Stimulated activated CD8-positive, alpha-beta memory T cell treated with anti-CD3 and anti-CD28 coated beads, Interleukin-4, amount 100 ng/mL, for 24 hours (primary cell): ENCODE data around the gene ACAA1.
"Not testable (repeated sequence)": the region's sequence is repeated elsewhere in the genome, so short reads cannot be mapped to it uniquely, and the experiment has no call there.

Experiments used
- DNase-seq: peaks from one replicate; pipeline ENCODE4 v3.0.0-alpha.2; 2020; ENCODE audit warnings: low read depth

Gene ACAA1

GRCh38 chr3:38154033-38154494 is 17.1 kb upstream of the ACAA1 start:
- no peak for DNase-seq

GRCh38 chr3:38153221-38153620 is 16.3 kb upstream of the ACAA1 start:
- no peak for DNase-seq

- DNase-seq: no peak
These were observed 15.7 kb upstream of the ACAA1 start for GRCh38 chr3:38152609-38153008.

GRCh38 chr3:38151667-38152265 is 14.8 kb upstream of the ACAA1 start:
- no peak for DNase-seq

GRCh38 chr3:38150780-38151528 is 14.0 kb upstream of the ACAA1 start:
- no peak for DNase-seq

- DNase-seq: no peak
These were observed 12.8 kb upstream of the ACAA1 start for GRCh38 chr3:38149708-38150107.

- DNase-seq: no peak
These were observed 11.5 kb upstream of the ACAA1 start for GRCh38 chr3:38148311-38148882.

GRCh38 chr3:38147421-38147820 is 10.5 kb upstream of the ACAA1 start:
- no peak for DNase-seq

- DNase-seq: no peak
These were observed 9.6 kb upstream of the ACAA1 start for GRCh38 chr3:38146504-38146903.

- DNase-seq: no peak
These were observed 6.6 kb upstream of the ACAA1 start for GRCh38 chr3:38143511-38143910.

GRCh38 chr3:38142959-38143358 is 6.0 kb upstream of the ACAA1 start:
- no peak for DNase-seq

- DNase-seq: no peak
These were observed 5.0 kb upstream of the ACAA1 start for GRCh38 chr3:38141952-38142273.

- DNase-seq: no peak
These were observed 4.4 kb upstream of the ACAA1 start for GRCh38 chr3:38141173-38141951.

- DNase-seq: no peak
These were observed 3.6 kb upstream of the ACAA1 start for GRCh38 chr3:38140326-38141172.

- DNase-seq: no peak
These were observed 2.7 kb upstream of the ACAA1 start for GRCh38 chr3:38139652-38140051.

- no peak for DNase-seq
These were observed 2.3 kb upstream of the ACAA1 start for GRCh38 chr3:38139191-38139590.

GRCh38 chr3:38138349-38139190 is 1.6 kb upstream of the ACAA1 start, which contains the start of gene MYD88:
Gene MYD88 (plus strand): TSS chr3:38138661. CDS start chr3:38138701, 40 bp downstream.
- peak; percentile 82 for DNase-seq

- no peak for DNase-seq
These were observed 855 bp upstream of the ACAA1 start for GRCh38 chr3:38137615-38138348.

- DNase-seq: no peak
These were observed 542 bp downstream of the ACAA1 start for GRCh38 chr3:38136393-38136776.

- not testable (repeated sequence) for DNase-seq
These were observed 1.2 kb downstream of the ACAA1 start for GRCh38 chr3:38135621-38136277.
